ENCODE data around the gene ATP8B3. TPM values are rescaled to one million over a fixed set of nuclear protein-coding genes. Genes with fewer than 3 reads are reported as not detected.

The ATP8B3 gene
- polyA plus RNA-seq, 2 of the 4 experiments (the other 2 are of a cell fraction): 2.7 to 3.9 TPM

GRCh38 chr19:1848399-1849131, 36.5 kb upstream of the ATP8B3 start, which contains the start of gene REXO1:
Gene REXO1 (minus strand): TSS chr19:1848483. CDS start chr19:1848358, 125 bp downstream.
- DNase-seq (ENCODE audit: low read depth in 1 of 2, low spot score in 1 of 2) (peak; percentile 52 to 93), FAIRE-seq (no peak), ATAC-seq (peak; percentile 64 to 70)
- H3K4me2 ChIP-seq: peak within 1 kb of the TSS; percentile 88
- ChIA-PET POLR2A (no interaction called here), CTCF (interaction anchor here (0.6 to 7.4 kb wide), 6 partner anchors 9 to 575 kb away, joined by 3 to 60 read pairs (median 4); no protein-coding TSS in a partner anchor)
- WGBS (ENCODE audit: missing lambda C conversion rate): 5% methylated on average over 26 of the region's 60 CpGs
- H3K27ac ChIP-seq: peak within 1 kb of the TSS; percentile 99 to 100
- H3K4me1 ChIP-seq: peaks cover 27% of the 10 kb centered on the region
- H3K4me3 ChIP-seq: peak within 1 kb of the TSS; percentile 91
- no peaks in the 10 kb centered on the region for H3K9me3 ChIP-seq
- TF ChIP-seq HOXB5 (CRISPR knock-in tag; IDR thresholded peaks at IDR 0.05) (0 out of 2 replicates have a peak, but pooled peaks have one; percentile 34), KDM1A (IDR thresholded peaks at IDR 0.05; ENCODE audit: low read depth) (no peak), FOXS1 (CRISPR knock-in tag; IDR thresholded peaks at IDR 0.05) (no peak), ZFP36 (IDR thresholded peaks at IDR 0.05; ENCODE audit: borderline replicate concordance, partially characterized antibody) (no peak), PHF8 (IDR thresholded peaks at IDR 0.05; ENCODE audit: borderline replicate concordance, low read depth) (0 out of 2 replicates have a peak, but pooled peaks have one; percentile 18), HOXA7 (CRISPR knock-in tag; IDR thresholded peaks at IDR 0.05) (peak; percentile 69; the same call in 1 of the 2 replicates), ZSCAN20 (CRISPR knock-in tag; IDR thresholded peaks at IDR 0.05) (no peak), MAX (IDR thresholded peaks at IDR 0.05) (no peak), POLR2A (IDR thresholded peaks at IDR 0.05; ENCODE audit: low read length) (peak; percentile 29; the same call in 1 of the 2 replicates), ZC3H11A (IDR thresholded peaks at IDR 0.05) (no peak), FOSB (CRISPR knock-in tag; IDR thresholded peaks at IDR 0.05) (no peak), SREBF2 (IDR thresholded peaks at IDR 0.05) (no peak), ESRRA (IDR thresholded peaks at IDR 0.05; ENCODE audit: borderline replicate concordance, low read length) (no peak), EP300 (IDR thresholded peaks at IDR 0.05) (no peak), MAFK (IDR thresholded peaks at IDR 0.05; ENCODE audit: partially characterized antibody) (no peak), HDAC2 (IDR thresholded peaks at IDR 0.05) (no peak), NPAS2 (CRISPR knock-in tag; IDR thresholded peaks at IDR 0.05; ENCODE audit: borderline replicate concordance) (no peak), JUN (IDR thresholded peaks at IDR 0.05) (peak; percentile 93 to 97), HMGXB4 (CRISPR knock-in tag; IDR thresholded peaks at IDR 0.05; ENCODE audit: borderline replicate concordance) (0 out of 2 replicates have a peak, but pooled peaks have one; percentile 57), FOSL2 (IDR thresholded peaks at IDR 0.05) (no peak), FOSL2 (CRISPR knock-in tag; IDR thresholded peaks at IDR 0.05) (peak; percentile 35; the same call in 1 of the 2 replicates), CTCF (IDR thresholded peaks at IDR 0.05) (peak; percentile 69), TFCP2L1 (CRISPR knock-in tag; IDR thresholded peaks at IDR 0.05) (peak; percentile 91; the same call in 1 of the 2 replicates), BHLHE40 (IDR thresholded peaks at IDR 0.05; ENCODE audit: low read depth, low read length) (no peak), ATOH8 (CRISPR knock-in tag; IDR thresholded peaks at IDR 0.05; ENCODE audit: low read depth) (no peak), BCL3 (IDR thresholded peaks at IDR 0.05) (no peak), NR3C1 (IDR thresholded peaks at IDR 0.05) (no peak), RARB (CRISPR knock-in tag; IDR thresholded peaks at IDR 0.05) (no peak), CEBPB (IDR thresholded peaks at IDR 0.05) (no peak), CBX8 (IDR thresholded peaks at IDR 0.05) (no peak), GATA3 (IDR thresholded peaks at IDR 0.05; ENCODE audit: borderline replicate concordance) (no peak), RAD21 (conservative IDR thresholded peaks at IDR 0.05 in 1 of 2, IDR thresholded peaks at IDR 0.05 in 1 of 2) (peak in 1 of 2 experiments; percentile 24; a peak in 1 of 5 replicates), USF2 (IDR thresholded peaks at IDR 0.05) (no peak), SMC3 (IDR thresholded peaks at IDR 0.05) (peak; percentile 18; the same call in 1 of the 3 replicates), RFX5 (IDR thresholded peaks at IDR 0.05) (0 out of 2 replicates have a peak, but pooled peaks have one; percentile 38), E2F6 (IDR thresholded peaks at IDR 0.05; ENCODE audit: borderline replicate concordance, low read depth) (no peak)
